Neutrophil (primary cell): ENCODE measurements around the gene TRMT1.

ENCODE experiments used
- H3K27ac ChIP-seq: fragments of 200-600 bp; sonication (generic); 2 replicates; pipeline ENCODE4 v1.5.1; 2016; ENCODE audit warnings: mild to moderate bottlenecking, moderate library complexity
- H3K27me3 ChIP-seq: fragments of 200-600 bp; sonication (generic); 2 replicates; pipeline ENCODE4 v1.6.0; 2016; ENCODE audit warnings: mild to moderate bottlenecking
- H3K36me3 ChIP-seq: fragments of 200-600 bp; sonication (generic); 2 replicates; pipeline ENCODE4 v1.5.1; 2017
- H3K4me1 ChIP-seq, 2 experiments: fragments of 200-600 bp in 1 of 2; sonication (generic) in 1 of 2; 1 replicate in 1 of 2; 2 replicates in 1 of 2; pipeline versions ENCODE4 v1.5.1 to v1.6.1; 2013 to 2016; ENCODE audit warnings: low read depth in 1 of 2, low read length in 1 of 2, mild to moderate bottlenecking in 1 of 2, moderate library complexity in 1 of 2; ENCODE audit not compliant: control insufficient read depth in 1 of 2, insufficient read depth in 1 of 2
- H3K4me3 ChIP-seq, 2 experiments: fragments of 200-600 bp in 1 of 2; sonication (generic) in 1 of 2; 1 replicate in 1 of 2; 2 replicates in 1 of 2; pipeline ENCODE4 v1.5.1; 2013 to 2016; ENCODE audit warnings: low read depth in 1 of 2, low read length in 1 of 2, mild to moderate bottlenecking in 1 of 2, moderate library complexity in 1 of 2
- H3K9me3 ChIP-seq: fragments of 200-600 bp; sonication (generic); 2 replicates; pipeline ENCODE4 v1.5.1; 2016
- TF ChIP-seq, protein P1 (sequence below): fragments of 200-600 bp; sonication (generic); IDR thresholded peaks from 2 replicates; pipeline ENCODE4 v1.5.1; 2016; ENCODE audit warnings: antibody characterized with exemption

TRMT1 gene

DNA sequence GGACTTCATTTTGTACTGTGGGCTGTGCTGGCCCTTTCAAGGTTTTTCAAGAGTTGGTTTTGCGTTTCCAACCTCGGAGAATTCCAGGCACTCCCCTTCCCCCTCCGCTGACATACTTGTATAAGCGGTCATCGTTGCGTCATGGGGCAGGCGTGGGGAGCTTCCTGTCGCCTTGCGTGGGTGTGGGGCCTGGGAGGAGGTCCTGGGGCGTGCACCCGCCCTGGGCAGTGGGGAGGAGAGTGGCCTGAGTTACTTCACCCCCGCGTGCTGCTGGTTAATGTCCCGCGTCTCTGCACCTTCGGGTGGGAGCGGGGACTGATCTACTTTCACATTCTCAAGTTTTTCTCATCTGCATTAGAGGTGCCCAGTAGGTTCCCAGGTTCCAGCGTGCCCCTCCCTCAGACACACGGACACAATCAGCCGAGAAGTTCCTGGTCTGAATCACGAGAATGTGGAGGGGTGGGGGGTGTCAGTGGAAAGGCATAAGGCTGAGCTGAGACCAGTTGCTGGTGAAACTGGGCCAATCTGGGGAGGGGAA lies 37.8 kb upstream of the TRMT1 start:
- H3K27ac ChIP-seq, result peak overlapping the region; percentile 96
- H3K36me3 ChIP-seq, result no peaks in the 10 kb centered on the region
- H3K27me3 ChIP-seq, result no peaks in the 10 kb centered on the region
- H3K4me1 ChIP-seq, result peaks cover 66 to 69% of the 10 kb centered on the region in 2 experiments
- H3K4me3 ChIP-seq, result peak overlapping the region; percentile 91 to 94
- H3K9me3 ChIP-seq, result no peaks in the 10 kb centered on the region
- TF ChIP-seq, protein P1, sequence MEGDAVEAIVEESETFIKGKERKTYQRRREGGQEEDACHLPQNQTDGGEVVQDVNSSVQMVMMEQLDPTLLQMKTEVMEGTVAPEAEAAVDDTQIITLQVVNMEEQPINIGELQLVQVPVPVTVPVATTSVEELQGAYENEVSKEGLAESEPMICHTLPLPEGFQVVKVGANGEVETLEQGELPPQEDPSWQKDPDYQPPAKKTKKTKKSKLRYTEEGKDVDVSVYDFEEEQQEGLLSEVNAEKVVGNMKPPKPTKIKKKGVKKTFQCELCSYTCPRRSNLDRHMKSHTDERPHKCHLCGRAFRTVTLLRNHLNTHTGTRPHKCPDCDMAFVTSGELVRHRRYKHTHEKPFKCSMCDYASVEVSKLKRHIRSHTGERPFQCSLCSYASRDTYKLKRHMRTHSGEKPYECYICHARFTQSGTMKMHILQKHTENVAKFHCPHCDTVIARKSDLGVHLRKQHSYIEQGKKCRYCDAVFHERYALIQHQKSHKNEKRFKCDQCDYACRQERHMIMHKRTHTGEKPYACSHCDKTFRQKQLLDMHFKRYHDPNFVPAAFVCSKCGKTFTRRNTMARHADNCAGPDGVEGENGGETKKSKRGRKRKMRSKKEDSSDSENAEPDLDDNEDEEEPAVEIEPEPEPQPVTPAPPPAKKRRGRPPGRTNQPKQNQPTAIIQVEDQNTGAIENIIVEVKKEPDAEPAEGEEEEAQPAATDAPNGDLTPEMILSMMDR, result no peak

DNA sequence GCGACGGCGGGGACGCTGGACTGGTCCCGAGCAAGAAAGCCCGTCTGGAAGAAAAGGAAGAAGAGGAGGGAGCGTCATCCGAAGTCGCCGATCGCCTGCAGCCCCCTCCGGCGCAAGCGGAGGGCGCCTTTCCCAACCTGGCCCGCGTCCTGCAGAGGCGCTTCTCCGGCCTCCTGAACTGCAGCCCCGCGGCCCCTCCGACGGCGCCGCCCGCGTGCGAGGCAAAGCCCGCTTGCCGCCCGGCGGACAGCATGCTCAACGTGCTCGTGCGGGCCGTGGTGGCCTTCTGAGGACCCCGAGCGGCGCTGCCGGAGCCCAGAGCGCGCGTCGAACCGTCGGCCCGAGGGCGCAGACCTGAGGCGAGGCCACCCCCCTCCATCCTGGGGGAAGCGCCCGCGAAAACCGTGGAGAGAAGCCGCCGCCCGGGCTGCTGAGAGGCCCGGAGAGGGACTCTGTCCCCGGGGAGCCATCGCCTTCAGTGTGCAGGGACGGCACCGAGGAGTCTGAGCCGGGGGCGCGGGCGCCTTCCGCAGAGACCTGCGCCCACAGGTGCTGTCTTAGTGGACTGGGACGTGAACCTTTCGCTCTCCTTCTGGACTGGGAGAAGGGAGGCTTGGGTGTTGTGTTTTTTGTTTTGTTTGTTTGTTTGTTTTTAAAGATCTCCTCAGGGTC lies 37.2 kb upstream of the TRMT1 start:
- H3K9me3 ChIP-seq, result no peaks in the 10 kb centered on the region
- peak overlapping the region; percentile 91 to 94 for H3K4me3 ChIP-seq
- TF ChIP-seq, protein P1, result peak; percentile 27
- H3K4me1 ChIP-seq, result peaks cover 63 to 69% of the 10 kb centered on the region in 2 experiments
- H3K27me3 ChIP-seq, result no peaks in the 10 kb centered on the region
- no peaks in the 10 kb centered on the region for H3K36me3 ChIP-seq
- H3K27ac ChIP-seq, result peak overlapping the region; percentile 96

DNA sequence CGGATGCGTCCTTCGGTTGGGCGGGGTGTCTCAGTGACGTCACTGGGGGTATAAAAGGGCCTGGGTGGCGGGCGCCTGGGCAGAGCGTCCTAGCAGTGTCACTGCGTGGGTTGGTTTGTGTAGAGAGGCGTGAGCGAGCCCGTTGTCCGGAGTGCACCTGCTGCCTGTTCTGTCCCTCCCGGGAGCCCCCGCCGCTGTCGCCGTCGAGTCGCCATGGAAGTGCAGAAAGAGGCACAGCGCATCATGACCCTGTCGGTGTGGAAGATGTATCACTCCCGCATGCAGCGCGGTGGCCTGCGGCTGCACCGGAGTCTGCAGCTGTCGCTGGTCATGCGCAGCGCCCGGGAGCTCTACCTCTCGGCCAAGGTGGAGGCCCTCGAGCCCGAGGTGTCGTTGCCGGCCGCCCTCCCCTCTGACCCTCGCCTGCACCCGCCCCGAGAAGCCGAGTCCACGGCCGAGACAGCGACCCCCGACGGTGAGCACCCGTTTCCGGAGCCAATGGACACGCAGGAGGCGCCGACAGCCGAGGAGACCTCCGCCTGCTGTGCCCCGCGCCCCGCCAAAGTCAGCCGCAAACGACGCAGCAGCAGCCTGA lies 36.5 kb upstream of the TRMT1 start:
- H3K4me1 ChIP-seq, result peaks cover 61 to 67% of the 10 kb centered on the region in 2 experiments

DNA sequence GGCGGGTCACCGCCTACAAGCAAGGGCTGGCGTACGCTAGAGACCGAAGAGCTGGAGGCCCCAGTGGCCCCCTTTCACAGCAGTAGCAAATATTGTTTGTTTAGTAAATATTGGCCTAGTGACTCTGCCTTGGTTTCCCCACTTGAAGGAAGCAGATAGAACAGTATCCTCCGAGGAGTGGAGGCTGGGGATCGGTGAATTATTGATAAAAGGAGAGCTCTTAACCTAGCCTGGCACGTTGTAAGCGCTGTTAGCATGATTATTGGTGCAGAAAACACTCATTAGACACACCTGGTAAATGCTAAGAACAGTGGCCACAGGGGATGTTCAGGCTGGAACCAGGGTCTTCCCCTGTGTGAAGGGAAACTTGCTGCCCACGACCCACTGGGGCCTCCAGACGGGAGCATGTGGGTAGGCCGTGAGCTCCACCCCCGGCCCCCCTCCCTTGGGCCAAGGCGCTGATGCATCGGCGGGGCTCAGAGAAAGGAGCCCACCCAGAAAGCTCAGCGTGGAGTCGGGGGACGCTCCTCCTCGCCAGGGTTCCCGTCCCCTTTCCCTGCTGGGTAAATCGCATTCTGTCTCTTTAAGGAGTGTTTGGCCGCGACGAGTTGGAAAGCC lies 35.9 kb upstream of the TRMT1 start:
- H3K4me3 ChIP-seq, result peak overlapping the region; percentile 91 to 94
- peaks cover 59 to 67% of the 10 kb centered on the region in 2 experiments for H3K4me1 ChIP-seq
- peak overlapping the region; percentile 96 for H3K27ac ChIP-seq
- TF ChIP-seq, protein P1, result no peak
- no peaks in the 10 kb centered on the region for H3K27me3 ChIP-seq
- no peaks in the 10 kb centered on the region for H3K9me3 ChIP-seq
- no peaks in the 10 kb centered on the region for H3K36me3 ChIP-seq

More for the DNA sequence above, 36.5 kb upstream of the TRMT1 start:
- Histone ChIP-seq H3K27ac (peak overlapping the region; percentile 96), H3K9me3 (no peaks in the 10 kb centered on the region), H3K27me3 (no peaks in the 10 kb centered on the region), H3K36me3 (no peaks in the 10 kb centered on the region), H3K4me3 (peak overlapping the region; percentile 91 to 94)
- TF ChIP-seq, protein P1, result no peak

DNA sequence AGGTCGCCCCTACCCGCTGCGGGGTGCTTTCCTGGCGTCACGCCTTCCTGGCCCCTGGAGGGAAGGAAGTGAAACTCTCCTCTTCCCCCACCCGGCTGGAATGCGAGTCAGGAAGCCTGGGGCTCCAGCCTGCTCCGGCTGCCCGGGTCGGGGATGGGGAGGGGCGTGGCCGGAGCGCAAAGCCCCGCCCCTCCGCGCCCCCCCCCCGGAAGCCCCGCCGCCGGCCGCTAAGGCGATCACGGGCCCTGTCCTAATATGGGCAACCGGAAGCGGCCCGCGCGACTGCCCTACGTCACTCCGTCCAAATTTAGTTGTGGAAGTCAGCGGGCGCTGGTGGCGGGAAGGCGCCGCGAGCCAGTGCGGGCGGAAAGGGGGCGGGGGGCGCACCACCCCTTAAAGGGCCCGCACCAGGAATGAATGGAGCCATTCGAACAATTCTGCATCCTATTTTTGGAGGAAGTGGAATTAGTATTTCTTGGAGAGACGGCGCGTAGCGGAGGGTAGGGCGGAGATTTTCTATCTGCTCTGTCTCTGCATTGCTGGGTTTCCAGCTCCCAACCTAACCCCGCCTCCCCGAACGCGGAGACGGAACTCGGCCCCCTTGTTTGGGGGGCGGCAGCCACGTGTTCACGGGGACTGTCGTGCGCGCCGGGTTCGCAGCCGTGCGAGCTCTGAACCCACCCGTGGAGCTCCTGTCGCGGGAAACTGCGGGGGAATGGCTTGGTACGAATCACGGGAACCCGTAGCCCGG lies 35.2 kb upstream of the TRMT1 start:
- Histone ChIP-seq H3K4me1 (peaks cover 59 to 67% of the 10 kb centered on the region in 2 experiments), H3K9me3 (no peaks in the 10 kb centered on the region), H3K36me3 (no peaks in the 10 kb centered on the region), H3K27me3 (no peaks in the 10 kb centered on the region), H3K27ac (peak overlapping the region; percentile 96), H3K4me3 (peak overlapping the region; percentile 91 to 94)
- TF ChIP-seq, protein P1, result peak; percentile 64
